Transverse colon (tissue), 4 donors: Measurements from ENCODE around the gene RFTN1. TPM values are rescaled to one million over a fixed set of nuclear protein-coding genes. Genes with fewer than 3 reads are reported as not detected.

Experiments used
- DNase-seq: peaks from one replicate; pipeline ENCODE4 v3.0.0-alpha.2; 2019
- H3K27ac ChIP-seq, 4 donors: fragments of 200-600 bp; sonication (generic); 2 replicates each; pipeline ENCODE4 v1.5.1; 2016 to 2018; ENCODE audit warnings: inconsistent platforms in 4 of 4
- H3K27me3 ChIP-seq: fragments of 200-600 bp; sonication (generic); 2 replicates; pipeline ENCODE4 v1.5.1; 2017; ENCODE audit warnings: inconsistent platforms
- H3K36me3 ChIP-seq, 4 donors: fragments of 200-600 bp; sonication (generic); 2 replicates each; pipeline ENCODE4 v1.5.1; 2017 to 2019; ENCODE audit warnings: inconsistent platforms in 4 of 4
- H3K4me1 ChIP-seq, 4 donors: fragments of 200-600 bp; sonication (generic); 2 replicates each; pipeline ENCODE4 v1.5.1; 2017 to 2020; ENCODE audit warnings: inconsistent platforms in 4 of 4
- H3K4me3 ChIP-seq, 4 donors: fragments of 200-600 bp; sonication (generic); 1 replicate in 1 of 4; 2 replicates in 3 of 4; pipeline versions ENCODE4 v1.5.1 to v1.6.1; 2017 to 2019; ENCODE audit warnings: inconsistent platforms in 4 of 4
- H3K9me3 ChIP-seq, 2 donors: fragments of 200-600 bp; sonication (generic); 2 replicates each; pipeline ENCODE4 v1.5.1; 2017 to 2019; ENCODE audit warnings: inconsistent platforms in 2 of 2
- CTCF ChIP-seq, 5 experiments: fragments of 200-600 bp in 3 of 5; fragments of 450-650 bp in 2 of 5; sonication (generic) in 3 of 5; IDR thresholded peaks; 1 replicate in 2 of 5; 2 replicates in 3 of 5; pipeline ENCODE4 v1.5.1; 2016 to 2017; ENCODE audit warnings: antibody characterized with exemption in 5 of 5, inconsistent platforms in 3 of 5, mild to moderate bottlenecking in 2 of 5, moderate library complexity in 1 of 5
- EP300 ChIP-seq: sonication (generic); formaldehyde crosslinking; IDR thresholded peaks from one replicate; pipeline ENCODE4 v1.6.1; 2017; ENCODE audit warnings: antibody characterized with exemption, low read depth
- POLR2A ChIP-seq: fragments of 450-650 bp; IDR thresholded peaks from one replicate; pipeline ENCODE4 v1.6.1; 2016; ENCODE audit warnings: antibody characterized with exemption, mild to moderate bottlenecking, moderate library complexity
- POLR2AphosphoS5 ChIP-seq, 3 donors: sonication (generic); formaldehyde crosslinking; IDR thresholded peaks; one replicate each; pipeline ENCODE4 v1.6.1; 2016; ENCODE audit warnings: antibody characterized with exemption in 3 of 3
- WGBS, 2 donors: methylation state at CpG; one replicate each; pipeline ENCODE4 v1.1.5; 2018; ENCODE audit warnings: low coverage in 1 of 2; 5-methylcytosine and 5-hydroxymethylcytosine counted together
- in situ Hi-C, 4 donors: fragments of 200-750 bp; cut with MboI; loops; one replicate each; pipeline versions ENCODE4 v1.15.0 to v1.15.1; 2017; ENCODE audit warnings: low sequenced_read_pairs in 3 of 4, low pct_ligation_motif_present in 1 of 4, low pct_unique_long_range_greater_than_20kb in 1 of 4
- intact Hi-C: fragments of 100-400 bp; cut with DNase I; formaldehyde crosslinking; loops from one replicate; pipeline ENCODE4 v1.15.1; 2023; ENCODE audit warnings: low total_unique reads
- total RNA-seq, 4 donors: library from RNA; depleted of rRNA; stranded (reverse); fragments of >200 nt; gene quantifications; one replicate each; pipeline ENCODE4 v1.1.0, GENCODE V29; 2016

The RFTN1 gene
- total RNA-seq, 4 donors from 2014 or later: 6.7 to 25.7 (median 15.7) TPM

DNA sequence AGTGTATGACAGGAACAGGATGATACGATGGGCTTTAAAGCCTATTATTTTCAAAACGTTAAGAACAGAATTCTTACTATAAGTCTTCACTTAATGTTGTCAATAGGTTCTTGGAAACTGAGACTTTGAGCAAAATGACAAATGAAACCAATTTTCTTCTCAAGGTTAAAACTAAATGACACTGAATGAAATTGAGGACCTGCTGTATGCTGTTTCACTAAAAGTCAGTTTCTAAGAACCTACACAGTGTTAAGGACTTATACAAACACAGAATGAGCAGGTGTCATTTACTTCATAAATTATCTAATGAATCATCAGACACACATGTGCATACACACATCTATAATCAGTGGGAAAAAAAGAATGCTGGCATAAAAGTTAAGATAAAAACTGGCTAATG is 106.9 kb downstream of the RFTN1 start:
- Histone ChIP-seq H3K4me1 (no peaks in the 10 kb centered on the region), H3K4me3 (no peak overlapping the region), H3K9me3 (no peaks in the 10 kb centered on the region), H3K27ac (no peak overlapping the region), H3K27me3 (no peaks in the 10 kb centered on the region), H3K36me3 (no peaks in the 10 kb centered on the region)
- no peak for TF ChIP-seq CTCF (IDR thresholded peaks at IDR 0.05)
- no peak for TF ChIP-seq POLR2AphosphoS5 (IDR thresholded peaks at IDR 0.05)
- TF ChIP-seq EP300: no peak
- TF ChIP-seq POLR2A: no peak
- WGBS, 2 donors: 53 to 63% methylated on average over 2 of the region's 2 CpGs
- DNase-seq: no peak
- in situ Hi-C loops (no loop called here), intact Hi-C loops (no loop called here)

GRCh38 chr3:16406166-16406565 is 107.3 kb downstream of the RFTN1 start:
- H3K4me3 ChIP-seq: no peak overlapping the region
- TF ChIP-seq POLR2A (no peak), CTCF (IDR thresholded peaks at IDR 0.05) (no peak), EP300 (no peak), POLR2AphosphoS5 (IDR thresholded peaks at IDR 0.05) (no peak)
- H3K4me1 ChIP-seq: no peaks in the 10 kb centered on the region
- 82 to 90% methylated on average over 2 to 6 of the region's 6 CpGs for WGBS, 2 donors
- H3K27ac ChIP-seq: no peak overlapping the region
- no peak for DNase-seq
- in situ Hi-C loops (no loop called here), intact Hi-C loops (no loop called here)
- no peaks in the 10 kb centered on the region for H3K27me3 ChIP-seq
- H3K36me3 ChIP-seq: no peaks in the 10 kb centered on the region
- no peaks in the 10 kb centered on the region for H3K9me3 ChIP-seq

- no peak for DNase-seq
- H3K4me1 ChIP-seq: peaks cover 0 to 3% (median 0%) of the 10 kb centered on the region in 4 donors
- TF ChIP-seq POLR2A: no peak
- no peak for TF ChIP-seq EP300
- no peak for TF ChIP-seq CTCF (IDR thresholded peaks at IDR 0.05)
- TF ChIP-seq POLR2AphosphoS5 (IDR thresholded peaks at IDR 0.05): no peak
- intact Hi-C loops: no loop called here
- no peak overlapping the region for H3K27ac ChIP-seq
- 87 to 90% methylated on average over 2 to 6 of the region's 6 CpGs for WGBS, 2 donors
- no peaks in the 10 kb centered on the region for H3K36me3 ChIP-seq
- H3K4me3 ChIP-seq: no peak overlapping the region
- in situ Hi-C loops: no loop called here
- H3K27me3 ChIP-seq: no peaks in the 10 kb centered on the region
- no peaks in the 10 kb centered on the region for H3K9me3 ChIP-seq
Measured at GRCh38 chr3:16404349-16404895, 109.1 kb downstream of the RFTN1 start.

DNA sequence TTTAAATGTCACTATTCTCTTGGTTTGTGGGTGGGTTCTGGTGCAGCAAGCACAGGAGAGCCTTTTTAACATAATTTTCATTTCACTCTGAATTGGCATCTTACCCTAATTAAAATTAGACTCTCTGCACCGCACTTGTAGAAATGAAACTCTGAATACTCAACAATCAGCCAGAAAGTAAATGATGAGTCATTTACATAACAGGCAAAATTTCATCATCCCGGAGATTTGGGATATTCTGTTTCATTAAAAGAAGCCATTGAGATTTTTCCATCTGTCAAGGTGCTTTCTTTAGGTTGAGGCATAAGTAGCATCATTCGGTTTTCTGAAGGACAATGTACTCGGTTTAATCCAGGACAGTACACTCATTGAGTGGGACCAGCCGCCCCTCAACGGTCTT is 111.0 kb downstream of the RFTN1 start:
- TF ChIP-seq POLR2A (no peak), EP300 (no peak)
- in situ Hi-C loops: no loop called here

DNA sequence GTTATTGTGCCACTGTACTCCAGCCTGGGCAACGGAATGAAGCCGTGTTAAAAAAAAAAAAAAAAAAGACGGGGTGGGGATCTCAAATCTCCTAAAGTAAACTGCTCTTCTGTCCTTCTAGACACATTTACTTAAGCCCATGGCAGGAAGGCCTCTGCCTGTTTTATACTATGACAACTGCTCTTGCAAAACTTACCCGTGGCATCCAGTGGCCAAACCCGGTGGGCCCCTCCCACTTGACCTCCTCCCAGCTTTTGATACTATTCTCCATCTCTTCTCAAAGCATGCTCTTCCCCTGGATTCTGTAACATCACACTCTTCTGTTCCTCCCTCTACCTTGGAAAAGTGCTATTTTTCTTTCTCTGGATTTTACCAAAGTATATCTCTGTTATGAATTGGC is 112.2 kb downstream of the RFTN1 start:
- in situ Hi-C loops (no loop called here), intact Hi-C loops (no loop called here)
- DNase-seq: no peak
- 56 to 65% methylated on average over 3 to 5 of the region's 5 CpGs for WGBS, 2 donors
- Histone ChIP-seq H3K9me3 (no peaks in the 10 kb centered on the region), H3K4me1 (peaks cover 0 to 6% (median 0%) of the 10 kb centered on the region in 4 donors), H3K27ac (peak overlapping the region in 2 of 4 donors; percentile 33 to 45), H3K4me3 (no peak overlapping the region), H3K36me3 (no peaks in the 10 kb centered on the region), H3K27me3 (no peaks in the 10 kb centered on the region)
- TF ChIP-seq CTCF (IDR thresholded peaks at IDR 0.05) (no peak), POLR2A (no peak), POLR2AphosphoS5 (IDR thresholded peaks at IDR 0.05) (no peak), EP300 (no peak)

More for the DNA sequence above, 111.0 kb downstream of the RFTN1 start:
- DNase-seq: no peak
- intact Hi-C loops: loop anchor here (1.0 kb wide), 1 partner anchor 27 kb away; no protein-coding TSS in a partner anchor
- Histone ChIP-seq H3K4me3 (no peak overlapping the region), H3K27ac (no peak overlapping the region), H3K9me3 (no peaks in the 10 kb centered on the region), H3K36me3 (no peaks in the 10 kb centered on the region), H3K27me3 (no peaks in the 10 kb centered on the region), H3K4me1 (peaks cover 0 to 6% (median 0%) of the 10 kb centered on the region in 4 donors)
- WGBS, 2 donors: 83 to 87% methylated on average over 6 of the region's 6 CpGs
